GM19023 (cell line): ENCODE measurements around the gene GATM.
"Not testable (repeated sequence)": the region's sequence is repeated elsewhere in the genome, so short reads cannot be mapped to it uniquely, and the experiment has no call there.

ENCODE experiments used
- ATAC-seq: cut with Tn5 transposase; IDR thresholded peaks from one replicate; pipeline ENCODE4 v1.9.1; 2021; ENCODE audit warnings: mild to moderate bottlenecking, moderate library complexity; ENCODE audit not compliant: unreplicated experiment

Gene GATM

DNA sequence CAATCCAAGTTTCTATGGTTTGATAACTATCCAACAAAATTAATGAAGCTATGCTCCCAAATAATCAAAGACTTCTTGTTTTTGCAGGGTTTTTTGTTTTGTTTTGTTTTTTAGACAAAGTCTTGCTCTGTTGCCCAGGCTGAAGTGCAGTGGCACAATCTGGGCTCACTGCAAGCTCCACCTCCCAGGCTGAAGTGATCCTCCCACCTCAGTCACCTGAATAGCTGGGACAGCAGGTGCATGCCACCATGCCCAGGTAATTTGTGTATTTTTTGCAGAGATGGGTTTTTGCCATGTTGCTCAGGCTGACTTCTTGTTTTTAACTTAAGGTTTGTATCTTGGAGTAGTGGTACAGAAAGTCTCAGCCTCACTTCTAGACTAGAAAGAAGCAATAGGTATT lies 11.0 kb upstream of the GATM start:
- ATAC-seq, result no peak

GRCh38 chr15:45387380-45388007 lies 9.2 kb upstream of the GATM start:
- ATAC-seq, result no peak

GRCh38 chr15:45386974-45387373 lies 8.6 kb upstream of the GATM start:
- no peak for ATAC-seq

GRCh38 chr15:45386420-45386819 lies 8.1 kb upstream of the GATM start:
- no peak for ATAC-seq

DNA sequence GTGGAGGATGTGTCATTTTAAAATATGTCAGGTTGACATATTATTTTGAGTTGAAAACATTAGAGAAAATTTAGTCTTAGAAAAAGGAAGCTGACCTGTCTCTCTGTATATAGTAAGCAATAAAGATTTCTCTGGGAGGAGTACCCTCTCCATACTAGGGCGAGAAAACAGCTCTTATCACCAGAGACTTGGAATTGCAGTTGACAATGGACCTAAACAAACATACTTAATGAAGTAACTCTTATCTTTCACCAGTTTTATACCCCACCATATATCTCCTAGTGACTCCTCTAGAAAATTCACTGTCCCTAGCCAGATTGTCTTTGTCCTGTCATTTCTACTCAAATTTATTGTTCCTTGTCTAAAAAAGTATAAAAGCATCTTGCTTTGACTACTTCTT lies 7.2 kb upstream of the GATM start:
- ATAC-seq, result no peak

DNA sequence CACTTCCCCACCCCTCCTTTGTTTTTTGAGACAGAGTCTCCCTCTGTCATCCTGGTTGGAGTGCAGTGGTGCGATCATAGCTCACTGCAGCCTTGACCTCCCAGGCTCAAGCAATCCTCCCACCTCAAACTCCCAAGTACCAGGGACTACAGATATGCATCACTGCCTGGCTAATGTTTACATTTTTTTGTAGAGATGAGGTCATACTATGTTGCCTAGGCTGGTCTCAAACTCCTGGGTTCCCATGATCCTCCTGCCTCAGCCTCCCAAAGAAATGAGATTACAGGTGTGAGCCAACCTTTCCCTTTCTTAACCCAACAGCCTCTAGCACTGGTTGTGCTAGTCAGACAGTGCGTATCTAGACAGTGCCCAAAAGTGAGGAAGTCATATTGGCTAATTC lies 6.4 kb upstream of the GATM start:
- ATAC-seq, result no peak

GRCh38 chr15:45378913-45379262 lies 544 bp upstream of the GATM start:
- ATAC-seq, result no peak

GRCh38 chr15:45377609-45378148 lies 665 bp downstream of the GATM start:
- ATAC-seq, result peak; percentile 31

- ATAC-seq, result no peak
Measured at GRCh38 chr15:45376967-45377608, 1.3 kb downstream of the GATM start.

DNA sequence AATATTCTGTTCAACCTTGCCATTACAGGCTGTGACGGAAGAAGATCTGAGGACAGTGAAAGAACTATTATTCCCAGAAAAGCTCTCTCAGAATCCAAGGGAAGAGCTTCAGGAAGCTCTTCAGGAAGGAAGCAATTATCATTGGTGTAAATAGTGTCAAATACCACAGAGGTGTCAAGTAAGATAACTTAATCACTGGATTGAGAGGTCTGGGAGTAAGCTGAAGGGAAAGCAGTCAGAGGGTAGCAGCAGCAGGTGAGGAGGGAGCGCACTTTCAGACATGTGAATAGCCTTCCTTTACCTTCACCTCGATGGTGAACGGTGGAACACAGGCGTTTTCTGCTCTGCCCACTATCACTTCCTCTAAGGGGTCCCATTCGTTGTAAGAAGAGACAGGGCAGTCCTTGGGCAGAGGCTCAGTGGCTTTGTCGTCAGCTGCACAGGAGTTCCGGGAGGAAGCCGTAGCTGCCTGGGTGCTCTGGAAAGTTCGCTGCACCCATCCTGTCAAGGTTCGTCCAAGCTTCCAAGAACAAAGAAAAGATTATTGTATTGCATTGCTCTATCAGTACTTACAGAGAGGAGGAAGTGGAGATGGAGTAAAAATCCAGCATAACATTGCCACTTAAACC lies 1.9 kb downstream of the GATM start:
- no peak for ATAC-seq

GRCh38 chr15:45375836-45376235 lies 2.5 kb downstream of the GATM start:
- no peak for ATAC-seq

GRCh38 chr15:45373976-45374375 lies 4.4 kb downstream of the GATM start:
- no peak for ATAC-seq

GRCh38 chr15:45372041-45372995 lies 6.0 kb downstream of the GATM start:
- no peak for ATAC-seq

GRCh38 chr15:45371546-45371945 lies 6.8 kb downstream of the GATM start:
- no peak for ATAC-seq

DNA sequence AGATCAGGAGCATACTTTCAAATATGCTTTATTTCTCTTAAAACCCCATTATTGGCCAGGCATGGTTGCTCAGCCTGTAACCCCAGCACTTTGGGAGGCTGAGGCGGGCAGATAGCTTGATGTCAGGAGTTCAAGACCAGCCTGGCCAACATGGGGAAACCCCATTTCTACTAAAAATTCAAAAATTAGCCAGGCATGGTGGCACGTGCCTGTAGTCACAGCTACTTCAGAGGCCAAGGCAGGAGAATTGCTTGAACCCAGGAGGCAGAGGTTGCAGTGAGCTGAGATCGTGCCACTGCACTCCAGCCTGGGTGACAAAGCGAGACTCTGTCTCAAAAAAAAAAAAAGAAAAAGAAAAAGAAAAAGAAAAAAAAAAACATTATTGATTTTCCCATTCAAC lies 8.3 kb downstream of the GATM start:
- ATAC-seq, result not testable (repeated sequence)

DNA sequence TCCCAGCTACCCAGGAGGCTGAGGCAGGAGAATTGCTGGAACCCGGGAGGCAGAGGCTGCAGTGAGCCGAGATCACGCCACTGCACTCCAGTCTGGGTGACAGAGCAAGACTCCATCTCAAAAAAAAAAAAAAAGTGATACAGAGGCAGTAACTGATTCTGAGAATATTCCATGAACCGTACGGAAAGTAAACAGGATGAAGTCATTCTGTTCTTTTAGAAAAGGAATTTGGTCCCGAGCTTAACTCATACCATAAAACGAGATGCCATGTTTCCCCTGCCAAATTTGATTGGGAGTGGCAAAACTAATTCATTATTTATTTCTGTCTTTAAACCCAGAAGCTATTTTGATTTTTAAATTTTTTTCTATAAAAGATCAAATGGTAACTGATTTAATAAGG lies 11.1 kb downstream of the GATM start:
- not testable (repeated sequence) for ATAC-seq

DNA sequence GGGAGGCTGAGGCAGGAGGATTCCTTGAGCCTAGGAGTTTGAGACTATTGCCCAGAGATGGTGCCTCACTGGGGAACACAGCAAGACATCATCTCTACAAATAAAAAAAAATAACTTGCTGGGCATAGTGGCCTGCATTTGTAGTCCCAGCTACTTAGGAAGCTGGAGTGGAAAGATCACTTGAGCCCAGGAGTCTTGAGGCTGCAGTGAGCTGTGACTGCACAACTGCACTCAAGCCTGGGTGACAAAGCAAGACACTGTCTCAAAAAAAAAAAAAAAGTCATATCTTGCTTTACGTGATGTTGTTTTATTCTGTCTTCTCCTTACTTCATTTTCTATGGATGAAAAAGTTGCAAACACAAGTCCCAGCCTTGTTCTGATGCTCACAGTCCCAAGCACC lies 14.1 kb downstream of the GATM start:
- ATAC-seq, result no peak

DNA sequence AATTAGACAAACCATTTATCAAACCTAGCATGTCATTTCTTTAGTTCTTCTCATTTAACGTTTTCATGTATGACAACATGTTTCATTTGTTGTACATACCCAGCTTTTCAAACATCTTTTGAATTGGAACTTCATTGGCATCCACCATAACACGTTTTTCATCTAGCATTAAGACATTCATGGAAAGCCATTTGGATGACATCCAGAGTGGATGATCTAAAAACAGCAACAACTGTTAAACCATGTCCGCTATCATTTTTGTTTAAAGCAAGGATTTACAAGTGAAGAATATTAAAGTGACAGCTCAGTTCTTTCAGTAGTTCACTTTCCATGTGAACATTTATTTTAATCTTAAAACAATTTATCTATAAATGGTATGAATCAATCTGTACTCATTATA lies 14.5 kb downstream of the GATM start:
- ATAC-seq, result no peak

DNA sequence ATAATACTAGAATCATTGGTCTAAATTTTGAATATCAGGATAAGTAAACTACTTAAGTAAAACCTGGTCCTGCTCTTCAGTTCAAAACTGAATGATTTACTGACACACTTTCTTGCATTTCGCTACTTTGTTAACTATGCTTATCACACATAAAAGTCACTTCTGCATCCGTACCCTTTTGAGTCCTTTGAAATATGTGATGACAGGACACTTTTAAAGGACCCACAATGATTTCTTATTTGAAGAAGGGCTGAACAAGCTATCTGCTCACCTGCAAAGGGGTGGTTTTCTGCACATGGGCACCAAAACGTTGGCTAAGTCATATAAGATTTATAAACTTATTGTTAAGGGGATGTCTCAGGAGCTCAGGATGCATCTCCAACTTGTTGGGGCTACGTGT lies 15.0 kb downstream of the GATM start:
- no peak for ATAC-seq

DNA sequence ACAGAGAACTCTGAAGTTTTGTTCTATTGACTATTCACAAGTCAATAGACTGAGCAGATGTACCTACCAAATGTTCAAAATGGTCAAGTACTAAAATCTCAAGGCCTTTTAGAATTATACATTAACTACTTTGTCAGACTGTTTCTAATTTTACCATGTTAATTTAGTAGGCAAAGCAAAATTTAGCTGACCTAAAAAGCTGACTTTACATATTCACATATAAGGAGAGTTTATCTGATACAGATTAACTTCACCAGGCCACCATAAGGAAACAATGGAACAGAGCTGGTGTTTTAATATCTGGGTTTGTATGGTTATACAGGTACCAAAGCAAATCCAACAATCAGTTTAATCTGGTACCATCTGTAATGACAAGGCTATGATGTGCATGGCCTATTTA lies 15.9 kb downstream of the GATM start:
- ATAC-seq, result no peak

- no peak for ATAC-seq
Measured at GRCh38 chr15:45361878-45362277, 16.5 kb downstream of the GATM start.
